Neuronal stem cell (in vitro differentiated cells): ENCODE measurements around the gene VWCE.

Source experiments
- DNase-seq: peaks from one replicate; pipeline ENCODE4 v3.0.0-alpha.2; 2013; ENCODE audit warnings: low spot score
- H2AFZ ChIP-seq: one replicate; pipeline ENCODE4 v1.6.1; 2013; ENCODE audit warnings: mild to moderate bottlenecking, low read length, inconsistent platforms
- H2AK5ac ChIP-seq: 2 replicates; pipeline ENCODE4 v1.6.1; 2013; ENCODE audit warnings: low read depth, mild to moderate bottlenecking, inconsistent platforms, low read length, moderate library complexity, mixed read lengths
- H2BK120ac ChIP-seq: 2 replicates; pipeline ENCODE4 v1.6.1; 2013; ENCODE audit warnings: low read depth, mild to moderate bottlenecking, inconsistent platforms, low read length, moderate library complexity, mixed read lengths
- H2BK12ac ChIP-seq: one replicate; pipeline ENCODE4 v1.6.1; 2013; ENCODE audit warnings: low read length, inconsistent platforms
- H2BK15ac ChIP-seq: 2 replicates; pipeline ENCODE4 v1.6.1; 2013; ENCODE audit warnings: mild to moderate bottlenecking, low read length, inconsistent platforms, mixed read lengths
- H2BK5ac ChIP-seq: one replicate; pipeline ENCODE4 v1.6.1; 2013; ENCODE audit warnings: inconsistent platforms, mild to moderate bottlenecking, low read length, moderate library complexity
- H3K14ac ChIP-seq: one replicate; pipeline ENCODE4 v1.6.1; 2013; ENCODE audit warnings: low read length, inconsistent platforms
- H3K18ac ChIP-seq: 2 replicates; pipeline ENCODE4 v1.6.1; 2013; ENCODE audit warnings: low read length, inconsistent platforms
- H3K23ac ChIP-seq: 2 replicates; pipeline ENCODE4 v1.6.1; 2013; ENCODE audit warnings: low read depth, mild to moderate bottlenecking, mixed read lengths, low read length, inconsistent platforms; ENCODE audit not compliant: poor library complexity
- H3K27ac ChIP-seq: replicated peaks from 3 replicates; pipeline ENCODE4 v1.5.1; 2013; ENCODE audit warnings: low read length, inconsistent platforms
- H3K27me3 ChIP-seq, 3 experiments: 2 replicates each; pipeline ENCODE4 v1.6.1; 2013; ENCODE audit warnings: low read length in 3 of 3, mild to moderate bottlenecking in 2 of 3, inconsistent platforms in 1 of 3, low read depth in 1 of 3, mixed read lengths in 1 of 3, moderate library complexity in 1 of 3; ENCODE audit not compliant: control insufficient read depth in 3 of 3, insufficient read depth in 3 of 3
- H3K36me3 ChIP-seq, 2 donors: replicated peaks in 1 of 2; 2 replicates each; pipeline ENCODE4 v1.6.1; 2013; ENCODE audit warnings: low read length in 2 of 2; ENCODE audit not compliant: control insufficient read depth in 2 of 2, insufficient read depth in 2 of 2
- H3K4ac ChIP-seq: 2 replicates; pipeline ENCODE4 v1.6.1; 2013; ENCODE audit warnings: inconsistent platforms, mild to moderate bottlenecking, low read length, moderate library complexity
- H3K4me1 ChIP-seq, 2 donors: 1 replicate in 1 of 2; 2 replicates in 1 of 2; pipeline ENCODE4 v1.6.1; 2013; ENCODE audit warnings: low read length in 2 of 2, low read depth in 1 of 2; ENCODE audit not compliant: control insufficient read depth in 2 of 2, insufficient read depth in 1 of 2
- H3K4me2 ChIP-seq: one replicate; pipeline ENCODE4 v1.6.1; 2013; ENCODE audit warnings: mild to moderate bottlenecking, low read length, inconsistent platforms; ENCODE audit not compliant: insufficient read depth, poor library complexity, severe bottlenecking
- H3K4me3 ChIP-seq, 2 donors: 2 replicates each; pipeline ENCODE4 v1.5.1; 2013; ENCODE audit warnings: low read length in 2 of 2, mild to moderate bottlenecking in 2 of 2, inconsistent platforms in 1 of 2, moderate library complexity in 1 of 2
- H3K79me1 ChIP-seq: one replicate; pipeline ENCODE4 v1.6.1; 2013; ENCODE audit warnings: low read depth, mild to moderate bottlenecking, inconsistent platforms, low read length, moderate library complexity
- H3K9ac ChIP-seq: one replicate; pipeline ENCODE4 v1.6.1; 2013; ENCODE audit warnings: mild to moderate bottlenecking, low read depth, low read length, inconsistent platforms; ENCODE audit not compliant: poor library complexity
- H3K9me3 ChIP-seq, 2 donors: replicated peaks in 1 of 2; 2 replicates each; pipeline versions ENCODE3 to v1.6.1; 2013; ENCODE audit warnings: low read length in 2 of 2, mild to moderate bottlenecking in 2 of 2, inconsistent platforms in 1 of 2, low read depth in 1 of 2, mixed read lengths in 1 of 2, moderate library complexity in 1 of 2; ENCODE audit not compliant: control insufficient read depth in 2 of 2, insufficient read depth in 1 of 2
- H4K8ac ChIP-seq: one replicate; pipeline ENCODE4 v1.6.1; 2013; ENCODE audit warnings: low read depth, mild to moderate bottlenecking, inconsistent platforms, low read length, moderate library complexity
- H4K91ac ChIP-seq: one replicate; pipeline ENCODE4 v1.6.1; 2013; ENCODE audit warnings: low read length, low read depth, mild to moderate bottlenecking, inconsistent platforms; ENCODE audit not compliant: poor library complexity
- WGBS, 2 donors: extraction: QIAGEN DNeasy Blood & Tissue Kit; methylation state at CpG; one replicate each; pipeline ENCODE4 v1.1.7; 2013; ENCODE audit warnings: missing lambda C conversion rate in 2 of 2, mixed read lengths in 1 of 2; ENCODE audit not compliant: insufficient read length in 2 of 2, insufficient replicate concordance in 1 of 2; ENCODE audit errors: extremely low coverage in 2 of 2; 5-methylcytosine and 5-hydroxymethylcytosine counted together

The VWCE gene

DNA sequence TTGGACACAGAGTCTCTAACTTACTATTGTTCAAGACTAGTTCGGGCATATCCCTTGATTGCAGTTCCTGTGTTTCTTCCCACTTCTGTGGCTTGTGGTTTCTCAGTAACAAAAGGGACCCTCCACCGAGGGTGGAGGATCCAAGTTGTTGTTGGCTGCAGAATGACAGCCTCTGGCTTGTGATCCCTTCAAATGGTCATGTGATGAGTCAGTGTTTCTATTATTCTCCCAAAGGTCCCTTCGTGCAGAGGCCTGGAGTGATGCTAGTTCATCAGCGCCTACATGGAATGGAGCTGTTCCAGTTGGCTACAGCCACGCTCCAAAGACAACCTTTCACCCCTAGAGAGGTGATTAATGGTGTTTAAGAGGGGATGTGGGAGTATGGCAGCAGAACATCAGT is 2.6 kb upstream of the VWCE start:
- Histone ChIP-seq H3K27me3 (peaks cover 0 to 3% (median 0%) of the 10 kb centered on the region in 3 experiments), H3K14ac (no peak overlapping the region), H3K4me1 (peaks cover 10 to 38% of the 10 kb centered on the region in 2 donors), H2AK5ac (no peak overlapping the region), H3K27ac (peak overlapping the region; percentile 4), H3K9me3 (peaks cover 0 to 3% of the 10 kb centered on the region in 2 donors), H3K4me2 (no peak overlapping the region), H3K18ac (no peak overlapping the region), H3K4me3 (no peak overlapping the region), H3K23ac (no peak overlapping the region), H3K36me3 (peaks cover 33 to 65% of the 10 kb centered on the region in 2 donors), H2BK120ac (no peak overlapping the region), H2BK15ac (no peak overlapping the region), H3K9ac (no peak overlapping the region), H4K91ac (no peak overlapping the region), H2BK5ac (no peak overlapping the region), H3K4ac (no peak overlapping the region), H4K8ac (no peak overlapping the region), H2AFZ (no peak overlapping the region), H2BK12ac (no peak overlapping the region), H3K79me1 (no peaks in the 10 kb centered on the region)
- no CpG with 5 or more reads among the region's 5 CpGs for WGBS, 2 donors
- no peak for DNase-seq

DNA sequence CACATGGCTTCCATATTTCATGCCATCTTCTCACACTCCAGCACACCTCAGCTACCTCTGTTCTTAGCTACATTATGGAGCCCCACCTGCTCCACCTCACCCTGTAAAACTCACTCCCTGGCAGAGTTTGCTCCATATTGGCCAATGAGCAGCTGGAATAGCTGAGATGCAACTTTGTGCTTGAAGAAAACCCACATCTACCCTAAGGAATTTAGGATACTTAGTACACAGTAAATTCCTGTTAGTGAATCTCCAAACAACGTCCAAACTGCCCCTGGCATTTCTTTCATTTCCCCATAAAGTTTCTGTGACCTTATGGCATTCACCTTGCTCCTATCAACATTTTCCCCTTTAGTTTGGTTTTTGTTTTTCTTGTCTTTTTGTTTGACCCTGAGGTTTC is 2.2 kb upstream of the VWCE start:
- H3K27me3 ChIP-seq: peaks cover 0 to 3% (median 0%) of the 10 kb centered on the region in 3 experiments
- no peak overlapping the region for H3K4me2 ChIP-seq
- H3K9me3 ChIP-seq: peaks cover 0 to 3% of the 10 kb centered on the region in 2 donors
- no CpG with 5 or more reads among the region's 1 CpG for WGBS, 2 donors
- H3K9ac ChIP-seq: no peak overlapping the region
- no peak overlapping the region for H2BK5ac ChIP-seq
- H4K8ac ChIP-seq: no peak overlapping the region
- no peak overlapping the region for H3K23ac ChIP-seq
- no peak overlapping the region for H2BK120ac ChIP-seq
- H3K18ac ChIP-seq: no peak overlapping the region
- peaks cover 12 to 38% of the 10 kb centered on the region in 2 donors for H3K4me1 ChIP-seq
- no peak overlapping the region for H3K14ac ChIP-seq
- no peak overlapping the region for H3K27ac ChIP-seq
- H3K4ac ChIP-seq: no peak overlapping the region
- H2BK15ac ChIP-seq: no peak overlapping the region
- H4K91ac ChIP-seq: no peak overlapping the region
- H3K4me3 ChIP-seq: no peak overlapping the region
- H3K79me1 ChIP-seq: peaks cover 3% of the 10 kb centered on the region
- H2AK5ac ChIP-seq: no peak overlapping the region
- no peak overlapping the region for H2AFZ ChIP-seq
- H3K36me3 ChIP-seq: peaks cover 32 to 61% of the 10 kb centered on the region in 2 donors
- no peak for DNase-seq
- H2BK12ac ChIP-seq: no peak overlapping the region

DNA sequence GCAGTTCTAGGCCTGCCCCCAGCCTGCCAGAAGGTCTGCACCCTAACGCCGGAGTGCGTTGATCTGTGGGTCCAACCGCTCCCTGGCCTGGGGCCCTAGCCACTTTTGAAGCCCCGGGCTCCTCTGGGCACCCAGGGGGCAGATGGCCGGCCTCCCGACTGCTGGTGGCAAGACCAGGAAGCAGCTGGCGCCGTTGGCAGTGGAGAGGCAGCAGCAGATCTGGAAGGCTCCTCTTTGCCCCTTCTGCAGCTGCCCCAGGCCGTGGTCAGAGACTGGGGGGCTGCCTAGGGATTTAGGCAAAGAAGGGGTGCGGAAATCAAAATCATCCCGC is 445 bp upstream of the VWCE start:
- peak overlapping the region; percentile 94 for H2AK5ac ChIP-seq
- no peak overlapping the region for H2BK5ac ChIP-seq
- H2AFZ ChIP-seq: no peak overlapping the region
- H3K4me1 ChIP-seq: peaks cover 12 to 38% of the 10 kb centered on the region in 2 donors
- H2BK12ac ChIP-seq: no peak overlapping the region
- H4K91ac ChIP-seq: peak overlapping the region; percentile 93
- H3K9ac ChIP-seq: peak overlapping the region; percentile 89
- H3K18ac ChIP-seq: peak overlapping the region; percentile 96
- peaks cover 0 to 3% (median 0%) of the 10 kb centered on the region in 3 experiments for H3K27me3 ChIP-seq
- peak overlapping the region; percentile 82 for H3K23ac ChIP-seq
- DNase-seq: no peak
- H3K36me3 ChIP-seq: peaks cover 24 to 43% of the 10 kb centered on the region in 2 donors
- H2BK15ac ChIP-seq: peak overlapping the region; percentile 91
- peak overlapping the region; percentile 98 for H3K4me2 ChIP-seq
- peak overlapping the region in 1 of 2 donors; percentile 86 for H3K4me3 ChIP-seq
- no peak overlapping the region for H3K4ac ChIP-seq
- peaks cover 4% of the 10 kb centered on the region for H3K79me1 ChIP-seq
- H2BK120ac ChIP-seq: peak overlapping the region; percentile 61
- H3K14ac ChIP-seq: no peak overlapping the region
- H3K27ac ChIP-seq: no peak overlapping the region
- WGBS, 2 donors: no CpG with 5 or more reads among the region's 12 CpGs
- peaks cover 0 to 3% of the 10 kb centered on the region in 2 donors for H3K9me3 ChIP-seq
- no peak overlapping the region for H4K8ac ChIP-seq

DNA sequence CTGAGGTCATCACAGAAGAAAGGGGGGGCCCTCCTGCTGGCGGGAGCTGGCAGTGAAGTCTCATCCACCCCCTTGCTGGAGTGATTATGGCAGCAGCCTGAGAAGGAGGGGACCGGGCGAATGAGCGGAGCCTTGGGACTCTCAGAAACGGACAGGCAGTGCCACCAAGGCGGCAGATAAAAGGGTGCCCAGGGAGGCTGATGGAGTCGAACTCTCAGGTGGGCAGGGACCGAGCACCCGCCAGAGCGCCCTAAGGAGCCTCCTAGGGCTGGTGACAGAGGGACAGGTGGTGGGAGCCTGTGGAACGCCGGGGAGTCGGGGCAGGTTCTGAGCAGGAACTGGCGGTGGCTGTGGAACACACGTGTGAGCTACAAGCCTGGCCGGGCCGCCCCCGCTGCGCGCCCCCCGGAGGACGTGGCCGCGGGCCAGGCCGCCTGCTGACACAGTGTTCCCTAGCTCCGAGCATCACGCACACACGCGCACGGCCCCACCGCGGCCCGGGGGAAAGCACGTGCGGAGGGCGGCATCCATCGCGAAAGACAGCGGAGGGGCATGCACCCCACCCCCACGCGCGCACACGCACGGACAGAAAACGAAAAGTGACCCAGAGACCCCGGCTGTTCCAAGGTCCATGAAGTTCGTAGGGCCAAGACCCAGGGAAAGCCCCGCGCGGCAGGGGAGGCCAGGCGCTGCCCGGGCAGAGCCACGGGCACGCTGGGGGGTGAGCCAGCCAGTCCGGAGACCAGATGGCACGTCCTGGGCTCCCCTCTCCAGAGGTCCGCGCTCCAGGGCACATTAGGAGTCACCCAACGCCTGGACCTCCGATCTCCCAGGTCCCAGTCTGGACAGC is 1.0 kb downstream of the VWCE start:
- peak; percentile 31 for DNase-seq
- peak overlapping the region; percentile 57 for H2AK5ac ChIP-seq
- peaks cover 0 to 3% of the 10 kb centered on the region in 2 donors for H3K9me3 ChIP-seq
- peak overlapping the region; percentile 74 for H2AFZ ChIP-seq
- peak overlapping the region; percentile 48 to 86 for H3K4me3 ChIP-seq
- peak overlapping the region; percentile 97 for H3K14ac ChIP-seq
- peaks cover 4% of the 10 kb centered on the region for H3K79me1 ChIP-seq
- peak overlapping the region; percentile 98 for H3K4me2 ChIP-seq
- H3K36me3 ChIP-seq: peaks cover 12 to 28% of the 10 kb centered on the region in 2 donors
- H2BK12ac ChIP-seq: peak overlapping the region; percentile 63
- H3K18ac ChIP-seq: peak overlapping the region; percentile 98
- H2BK15ac ChIP-seq: peak overlapping the region; percentile 91
- peak overlapping the region; percentile 74 for H3K27ac ChIP-seq
- no peak overlapping the region for H3K4ac ChIP-seq
- peak overlapping the region; percentile 82 for H3K23ac ChIP-seq
- H4K91ac ChIP-seq: no peak overlapping the region
- H3K4me1 ChIP-seq: peaks cover 12 to 32% of the 10 kb centered on the region in 2 donors
- WGBS, 2 donors: no CpG with 5 or more reads among the region's 60 CpGs
- H3K27me3 ChIP-seq: peaks cover 0 to 3% (median 0%) of the 10 kb centered on the region in 3 experiments
- H2BK120ac ChIP-seq: peak overlapping the region; percentile 63
- peak overlapping the region; percentile 87 for H4K8ac ChIP-seq
- peak overlapping the region; percentile 85 for H2BK5ac ChIP-seq
- H3K9ac ChIP-seq: peak overlapping the region; percentile 96
